ENCODE results near the gene DOK3.

DOK3 gene

DNA sequence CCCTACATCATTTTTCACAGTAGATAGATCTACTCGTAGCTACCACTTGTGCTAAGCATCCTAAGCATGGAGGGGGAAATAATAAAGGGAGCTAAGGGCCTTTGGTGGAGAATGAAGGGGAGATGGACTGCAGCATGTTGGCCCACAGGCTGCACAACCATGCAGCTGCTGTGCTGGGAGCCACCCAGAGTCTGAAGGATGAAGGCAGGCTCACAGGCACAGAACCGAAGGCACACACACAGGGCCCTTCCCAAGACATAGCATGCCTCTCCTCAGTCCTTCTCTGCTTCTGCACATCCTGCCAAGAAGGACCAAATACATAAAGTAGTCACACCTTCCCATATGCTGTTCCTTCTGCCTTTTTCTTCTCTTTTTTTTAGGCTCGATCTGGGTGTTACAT, 38.1 kb upstream of the DOK3 start:
- no peak overlapping the region for H3K27ac ChIP-seq (ENCODE audit: low read depth, low read length)

GRCh38 chr5:177546258-177546741, 36.7 kb upstream of the DOK3 start:
- Histone ChIP-seq H3K9me3 (ENCODE audit: control insufficient read depth, insufficient read depth, low read depth, low read length) (no peaks in the 10 kb centered on the region), H3K4me1 (ENCODE audit: control insufficient read depth, insufficient read depth, low read length) (peaks cover 12% of the 10 kb centered on the region; the same call in 1 of the 2 replicates), H3K4me3 (ENCODE audit: low read depth, low read length) (no peak overlapping the region), H3K27ac (ENCODE audit: low read depth, low read length) (peak overlapping the region; percentile 50; the same call in 1 of the 2 replicates), H3K27me3 (ENCODE audit: control insufficient read depth, insufficient read depth, low read length) (no peaks in the 10 kb centered on the region), H3K36me3 (ENCODE audit: control insufficient read depth, insufficient read depth, low read length) (peaks cover 22% of the 10 kb centered on the region), H3K9ac (ENCODE audit: low read length) (peak overlapping the region; percentile 30)

More for the DNA sequence above, 38.1 kb upstream of the DOK3 start:
- Histone ChIP-seq H3K9me3 (ENCODE audit: control insufficient read depth, insufficient read depth, low read depth, low read length) (no peaks in the 10 kb centered on the region), H3K4me3 (ENCODE audit: low read depth, low read length) (no peak overlapping the region), H3K36me3 (ENCODE audit: control insufficient read depth, insufficient read depth, low read length) (peaks cover 29% of the 10 kb centered on the region), H3K27me3 (ENCODE audit: control insufficient read depth, insufficient read depth, low read length) (no peaks in the 10 kb centered on the region), H3K4me1 (ENCODE audit: control insufficient read depth, insufficient read depth, low read length) (peaks cover 13% of the 10 kb centered on the region), H3K9ac (ENCODE audit: low read length) (no peak overlapping the region)

DNA sequence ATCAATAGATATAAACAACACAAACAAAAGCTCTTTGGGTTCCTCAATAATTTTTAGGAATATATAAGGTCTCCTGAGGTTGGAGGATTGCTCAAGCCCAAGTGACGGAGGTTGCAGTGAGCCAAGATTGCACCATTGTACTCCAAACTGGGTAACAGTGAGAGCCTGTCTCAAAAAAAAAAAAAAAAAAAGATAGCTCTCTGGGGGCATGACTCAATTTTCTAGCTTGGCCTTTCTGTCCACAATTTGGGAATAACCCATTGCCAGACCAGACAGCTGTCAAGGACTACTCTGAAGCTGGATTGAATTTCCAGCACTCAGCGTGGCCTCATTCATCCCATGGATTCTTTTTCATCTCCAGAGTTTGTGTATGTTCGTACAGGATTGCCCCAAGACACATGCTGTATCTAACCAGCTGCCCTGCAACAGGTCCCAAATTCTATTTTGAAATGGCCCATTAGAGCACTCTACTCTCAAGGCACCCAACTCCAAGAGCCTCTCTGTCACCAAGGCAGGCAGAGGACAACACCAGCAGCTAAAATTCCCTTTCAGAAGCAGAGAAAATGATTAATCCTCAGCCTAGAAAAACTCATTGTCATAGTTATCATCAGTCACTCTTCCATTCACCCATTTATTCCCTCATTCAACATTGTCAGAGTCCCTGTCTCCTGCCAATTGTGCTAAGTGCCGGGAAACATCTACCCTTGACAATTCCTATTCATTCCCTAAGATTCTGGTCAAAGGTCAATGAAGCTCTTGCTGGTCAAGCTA, 36.0 kb upstream of the DOK3 start:
- Histone ChIP-seq H3K36me3 (ENCODE audit: control insufficient read depth, insufficient read depth, low read length) (peaks cover 16% of the 10 kb centered on the region), H3K9me3 (ENCODE audit: control insufficient read depth, insufficient read depth, low read depth, low read length) (no peaks in the 10 kb centered on the region), H3K4me1 (ENCODE audit: control insufficient read depth, insufficient read depth, low read length) (peaks cover 12% of the 10 kb centered on the region; the same call in 1 of the 2 replicates), H3K27ac (ENCODE audit: low read depth, low read length) (peak overlapping the region; percentile 50; the same call in 1 of the 2 replicates), H3K27me3 (ENCODE audit: control insufficient read depth, insufficient read depth, low read length) (no peaks in the 10 kb centered on the region), H3K4me3 (ENCODE audit: low read depth, low read length) (no peak overlapping the region), H3K9ac (ENCODE audit: low read length) (peak overlapping the region; percentile 11)

GRCh38 chr5:177542816-177543465, 33.3 kb upstream of the DOK3 start:
- Histone ChIP-seq H3K4me1 (ENCODE audit: control insufficient read depth, insufficient read depth, low read length) (peaks cover 16% of the 10 kb centered on the region; the same call in 1 of the 2 replicates), H3K9ac (ENCODE audit: low read length) (no peak overlapping the region), H3K36me3 (ENCODE audit: control insufficient read depth, insufficient read depth, low read length) (peaks cover 25% of the 10 kb centered on the region), H3K9me3 (ENCODE audit: control insufficient read depth, insufficient read depth, low read depth, low read length) (no peaks in the 10 kb centered on the region), H3K27ac (ENCODE audit: low read depth, low read length) (no peak overlapping the region), H3K4me3 (ENCODE audit: low read depth, low read length) (no peak overlapping the region), H3K27me3 (ENCODE audit: control insufficient read depth, insufficient read depth, low read length) (no peaks in the 10 kb centered on the region)

- Histone ChIP-seq H3K9me3 (ENCODE audit: control insufficient read depth, insufficient read depth, low read depth, low read length) (no peaks in the 10 kb centered on the region), H3K27me3 (ENCODE audit: control insufficient read depth, insufficient read depth, low read length) (no peaks in the 10 kb centered on the region), H3K27ac (ENCODE audit: low read depth, low read length) (no peak overlapping the region), H3K36me3 (ENCODE audit: control insufficient read depth, insufficient read depth, low read length) (peaks cover 49% of the 10 kb centered on the region), H3K9ac (ENCODE audit: low read length) (no peak overlapping the region), H3K4me1 (ENCODE audit: control insufficient read depth, insufficient read depth, low read length) (peaks cover 6% of the 10 kb centered on the region; the same call in 1 of the 2 replicates), H3K4me3 (ENCODE audit: low read depth, low read length) (no peak overlapping the region)
These were observed 30.8 kb upstream of the DOK3 start for GRCh38 chr5:177540438-177540837.

DNA sequence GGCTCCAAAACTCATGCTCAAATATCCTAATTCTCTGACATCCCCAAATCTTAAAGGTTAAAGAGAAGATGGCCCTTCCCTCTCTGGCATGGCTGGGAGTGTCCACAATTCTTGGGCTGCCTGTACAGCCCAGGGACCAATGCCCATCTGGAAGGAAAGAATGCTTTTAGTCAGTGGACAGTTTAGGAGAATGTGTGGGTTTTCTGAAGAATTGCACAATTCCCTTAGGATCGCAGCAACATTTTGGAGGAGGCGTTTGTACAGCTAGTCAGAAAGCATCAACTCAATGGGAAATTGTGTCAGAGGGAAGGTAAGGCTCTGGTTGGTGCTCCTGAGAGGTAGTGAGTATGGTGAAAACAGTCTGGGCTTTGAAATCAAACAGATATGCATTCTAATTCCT, 29.8 kb upstream of the DOK3 start:
- Histone ChIP-seq H3K9me3 (ENCODE audit: control insufficient read depth, insufficient read depth, low read depth, low read length) (no peaks in the 10 kb centered on the region), H3K27me3 (ENCODE audit: control insufficient read depth, insufficient read depth, low read length) (no peaks in the 10 kb centered on the region), H3K27ac (ENCODE audit: low read depth, low read length) (no peak overlapping the region), H3K36me3 (ENCODE audit: control insufficient read depth, insufficient read depth, low read length) (peaks cover 58% of the 10 kb centered on the region), H3K4me3 (ENCODE audit: low read depth, low read length) (no peak overlapping the region), H3K9ac (ENCODE audit: low read length) (no peak overlapping the region), H3K4me1 (ENCODE audit: control insufficient read depth, insufficient read depth, low read length) (peaks cover 6% of the 10 kb centered on the region; the same call in 1 of the 2 replicates)

- H3K9me3 ChIP-seq (ENCODE audit: control insufficient read depth, insufficient read depth, low read depth, low read length) = no peaks in the 10 kb centered on the region
- peaks cover 6% of the 10 kb centered on the region; the same call in 1 of the 2 replicates for H3K4me1 ChIP-seq (ENCODE audit: control insufficient read depth, insufficient read depth, low read length)
- no peak overlapping the region for H3K27ac ChIP-seq (ENCODE audit: low read depth, low read length)
- H3K36me3 ChIP-seq (ENCODE audit: control insufficient read depth, insufficient read depth, low read length) = peaks cover 60% of the 10 kb centered on the region
- no peak overlapping the region for H3K9ac ChIP-seq (ENCODE audit: low read length)
- no peaks in the 10 kb centered on the region for H3K27me3 ChIP-seq (ENCODE audit: control insufficient read depth, insufficient read depth, low read length)
- H3K4me3 ChIP-seq (ENCODE audit: low read depth, low read length) = no peak overlapping the region
These were observed 29.2 kb upstream of the DOK3 start for GRCh38 chr5:177538876-177539275.

DNA sequence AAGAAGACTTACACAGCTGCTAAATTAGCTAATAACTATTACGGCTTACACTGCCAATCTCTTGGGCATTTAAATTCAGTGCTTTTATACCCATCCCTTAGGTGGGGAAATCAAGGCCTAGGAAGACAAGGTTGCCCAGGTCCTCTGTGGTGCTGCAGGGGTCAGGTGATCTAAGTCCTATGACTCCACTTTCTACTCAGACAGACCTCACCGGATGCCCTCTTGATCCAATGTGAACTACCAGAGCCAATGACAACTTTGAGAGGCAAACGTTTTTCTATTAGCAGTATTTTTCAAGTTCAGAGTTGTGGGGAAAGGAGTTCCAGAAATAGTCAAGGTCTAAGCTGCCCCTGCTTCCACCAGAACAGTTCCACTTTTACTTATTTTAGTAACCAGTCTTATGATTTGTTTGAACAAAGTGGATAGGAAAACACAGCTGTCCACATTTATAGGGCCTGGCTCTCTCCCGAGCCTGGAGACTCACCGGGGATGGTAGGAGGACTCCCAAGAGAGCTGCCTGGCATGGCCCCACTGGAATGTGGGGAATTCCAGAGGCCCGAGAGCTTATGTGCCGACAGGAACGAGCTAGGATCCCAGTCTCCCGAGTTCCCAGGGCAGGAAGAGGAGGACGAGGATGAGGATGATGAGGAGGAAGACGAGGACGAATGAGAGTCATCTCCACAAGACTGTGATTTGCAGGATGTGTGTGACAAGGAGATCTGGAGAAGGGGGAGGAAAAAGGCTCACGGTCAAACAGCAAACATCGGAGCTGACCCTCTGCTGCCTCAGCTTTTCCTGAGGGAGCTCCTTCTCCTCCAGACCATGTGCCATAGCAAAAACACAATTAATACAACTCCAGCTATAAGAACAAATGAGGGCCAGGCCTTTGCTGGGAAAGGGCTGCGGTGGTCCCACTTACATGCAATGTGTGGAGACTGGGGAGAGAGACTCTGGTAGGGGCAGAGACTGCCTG, 28.0 kb upstream of the DOK3 start:
- H3K27me3 ChIP-seq (ENCODE audit: control insufficient read depth, insufficient read depth, low read length) = no peaks in the 10 kb centered on the region
- no peaks in the 10 kb centered on the region for H3K9me3 ChIP-seq (ENCODE audit: control insufficient read depth, insufficient read depth, low read depth, low read length)
- H3K27ac ChIP-seq (ENCODE audit: low read depth, low read length) = no peak overlapping the region
- H3K4me3 ChIP-seq (ENCODE audit: low read depth, low read length) = no peak overlapping the region
- H3K4me1 ChIP-seq (ENCODE audit: control insufficient read depth, insufficient read depth, low read length) = peaks cover 6% of the 10 kb centered on the region; the same call in 1 of the 2 replicates
- no peak overlapping the region for H3K9ac ChIP-seq (ENCODE audit: low read length)
- peaks cover 69% of the 10 kb centered on the region for H3K36me3 ChIP-seq (ENCODE audit: control insufficient read depth, insufficient read depth, low read length)

DNA sequence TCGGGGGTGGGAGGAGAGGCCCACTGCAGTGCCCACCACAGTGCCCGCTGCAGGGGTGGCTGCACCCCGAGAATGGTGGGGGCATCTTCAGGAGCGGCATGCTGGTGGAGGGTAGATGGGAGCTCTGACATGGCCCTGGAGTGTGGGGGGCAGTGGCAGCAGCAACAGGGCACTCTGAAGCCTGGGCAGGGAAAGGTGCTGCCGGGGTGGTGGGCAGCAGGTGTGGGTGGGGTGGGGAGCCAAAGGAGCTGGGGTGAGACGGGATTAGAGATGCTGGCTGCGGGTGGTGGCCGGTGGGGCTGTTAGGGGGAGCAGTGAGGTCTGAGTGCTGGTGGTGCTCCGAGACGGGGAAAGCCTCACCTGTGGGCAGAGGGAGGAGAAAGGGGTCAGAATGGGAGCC, 26.8 kb upstream of the DOK3 start:
- Histone ChIP-seq H3K27me3 (ENCODE audit: control insufficient read depth, insufficient read depth, low read length) (no peaks in the 10 kb centered on the region), H3K4me3 (ENCODE audit: low read depth, low read length) (no peak overlapping the region), H3K9ac (ENCODE audit: low read length) (no peak overlapping the region), H3K27ac (ENCODE audit: low read depth, low read length) (no peak overlapping the region), H3K36me3 (ENCODE audit: control insufficient read depth, insufficient read depth, low read length) (peaks cover 75% of the 10 kb centered on the region), H3K4me1 (ENCODE audit: control insufficient read depth, insufficient read depth, low read length) (peaks cover 6% of the 10 kb centered on the region; the same call in 1 of the 2 replicates), H3K9me3 (ENCODE audit: control insufficient read depth, insufficient read depth, low read depth, low read length) (no peaks in the 10 kb centered on the region)

DNA sequence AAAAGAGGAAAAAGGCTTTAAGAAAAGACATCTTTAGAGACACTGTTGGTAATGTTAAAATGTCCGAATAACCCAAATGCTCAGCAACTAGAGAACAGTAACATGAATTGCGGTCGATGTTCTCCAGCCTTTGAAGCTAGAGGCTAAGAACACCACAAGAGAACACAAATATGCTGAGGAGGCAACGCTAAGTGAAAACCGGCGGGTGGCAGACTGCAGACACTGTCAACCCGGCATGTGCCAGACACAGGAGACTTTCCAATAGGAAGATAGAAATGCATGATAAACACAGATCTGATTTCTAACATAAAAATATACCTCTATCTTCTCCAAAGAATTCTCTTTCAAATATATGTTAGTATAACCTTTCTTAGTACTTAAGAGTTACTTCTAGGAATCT, 25.5 kb upstream of the DOK3 start:
- Histone ChIP-seq H3K9me3 (ENCODE audit: control insufficient read depth, insufficient read depth, low read depth, low read length) (no peaks in the 10 kb centered on the region), H3K27me3 (ENCODE audit: control insufficient read depth, insufficient read depth, low read length) (no peaks in the 10 kb centered on the region), H3K9ac (ENCODE audit: low read length) (no peak overlapping the region), H3K36me3 (ENCODE audit: control insufficient read depth, insufficient read depth, low read length) (peaks cover 84% of the 10 kb centered on the region), H3K4me1 (ENCODE audit: control insufficient read depth, insufficient read depth, low read length) (peaks cover 6% of the 10 kb centered on the region; the same call in 1 of the 2 replicates), H3K27ac (ENCODE audit: low read depth, low read length) (no peak overlapping the region), H3K4me3 (ENCODE audit: low read depth, low read length) (no peak overlapping the region)

All from HUES6 (cell line).